ENCODE results near the gene SLC5A12. TPM values are rescaled to one million over a fixed set of nuclear protein-coding genes. Genes with fewer than 3 reads are reported as not detected.
"Not testable (repeated sequence)": the region's sequence is repeated elsewhere in the genome, so short reads cannot be mapped to it uniquely, and the experiment has no call there.

SLC5A12 gene
- total RNA-seq, 1 experiment from 2014 or later: not detected

GRCh38 chr11:26655287-26655686 lies 66.6 kb downstream of the SLC5A12 start:
- no peak overlapping the region for H3K4me2 ChIP-seq (ENCODE audit: low read length)
- POLR2A ChIA-PET (ENCODE audit: unreplicated experiment): no interaction called here
- H3K27ac ChIP-seq (ENCODE audit: low read length): no peak overlapping the region
- H3K4me1 ChIP-seq (ENCODE audit: insufficient read depth, low read length): no peaks in the 10 kb centered on the region
- no peak for ATAC-seq
- BruUV-seq (replicated peaks): no TSS peak
- no peaks in the 10 kb centered on the region for H3K79me2 ChIP-seq (ENCODE audit: low read length)
- no peaks in the 10 kb centered on the region for H3F3A ChIP-seq (ENCODE audit: low read length, unreplicated experiment)
- no peaks in the 10 kb centered on the region for H3K9me3 ChIP-seq (ENCODE audit: low read length)
- intact Hi-C loops (cut with micrococcal nuclease): no loop called here
- H4K20me1 ChIP-seq (ENCODE audit: low read length): no peaks in the 10 kb centered on the region
- no peak overlapping the region for H3K9ac ChIP-seq (ENCODE audit: low read length)
- no peak overlapping the region for H2AFZ ChIP-seq (ENCODE audit: low read length)
- no peak overlapping the region for H3K4me3 ChIP-seq (ENCODE audit: low read length)
- CTCF ChIA-PET: no interaction called here
- no peak for DNase-seq
- TF ChIP-seq EZH2 (IDR thresholded peaks at IDR 0.05; ENCODE audit: low read length, unreplicated experiment) (no peak), EZH2phosphoT487 (IDR thresholded peaks at IDR 0.05; ENCODE audit: borderline replicate concordance, low read length) (no peak), CTCF (conservative IDR thresholded peaks at IDR 0.05; ENCODE audit: low read depth, low read length) (no peak)
- peaks cover 36% of the 10 kb centered on the region for H3K27me3 ChIP-seq (ENCODE audit: low read length)
- H3K36me3 ChIP-seq (ENCODE audit: low read depth, low read length): no peaks in the 10 kb centered on the region
- H3K9me2 ChIP-seq (replicated peaks; ENCODE audit: low read length): no peaks in the 10 kb centered on the region

- Histone ChIP-seq H3K36me3 (ENCODE audit: low read depth, low read length) (no peaks in the 10 kb centered on the region), H3K9me2 (replicated peaks; ENCODE audit: low read length) (no peaks in the 10 kb centered on the region), H4K20me1 (ENCODE audit: low read length) (no peaks in the 10 kb centered on the region), H3K4me3 (ENCODE audit: low read length) (no peak overlapping the region), H3K27me3 (ENCODE audit: low read length) (peaks cover 40% of the 10 kb centered on the region), H3F3A (ENCODE audit: low read length, unreplicated experiment) (no peaks in the 10 kb centered on the region), H3K9me3 (ENCODE audit: low read length) (no peaks in the 10 kb centered on the region), H3K27ac (ENCODE audit: low read length) (no peak overlapping the region), H3K4me2 (ENCODE audit: low read length) (no peak overlapping the region), H2AFZ (ENCODE audit: low read length) (no peak overlapping the region), H3K79me2 (ENCODE audit: low read length) (no peaks in the 10 kb centered on the region), H3K4me1 (ENCODE audit: insufficient read depth, low read length) (no peaks in the 10 kb centered on the region), H3K9ac (ENCODE audit: low read length) (no peak overlapping the region)
- BruUV-seq (replicated peaks): no TSS peak
- ATAC-seq (no peak), DNase-seq (no peak)
- POLR2A ChIA-PET (ENCODE audit: unreplicated experiment): no interaction called here
- TF ChIP-seq EZH2 (IDR thresholded peaks at IDR 0.05; ENCODE audit: low read length, unreplicated experiment) (no peak), CTCF (conservative IDR thresholded peaks at IDR 0.05; ENCODE audit: low read depth, low read length) (no peak), EZH2phosphoT487 (IDR thresholded peaks at IDR 0.05; ENCODE audit: borderline replicate concordance, low read length) (no peak)
- CTCF ChIA-PET: no interaction called here
- intact Hi-C loops (cut with micrococcal nuclease): no loop called here
Measured at GRCh38 chr11:26651916-26652315, 69.9 kb downstream of the SLC5A12 start.

- no TSS peak for BruUV-seq (replicated peaks)
- Histone ChIP-seq H3K4me3 (ENCODE audit: low read length) (no peak overlapping the region), H2AFZ (ENCODE audit: low read length) (no peak overlapping the region), H3K27ac (ENCODE audit: low read length) (no peak overlapping the region), H3K36me3 (ENCODE audit: low read depth, low read length) (no peaks in the 10 kb centered on the region), H4K20me1 (ENCODE audit: low read length) (no peaks in the 10 kb centered on the region), H3K79me2 (ENCODE audit: low read length) (no peaks in the 10 kb centered on the region), H3K9me2 (replicated peaks; ENCODE audit: low read length) (no peaks in the 10 kb centered on the region), H3F3A (ENCODE audit: low read length, unreplicated experiment) (no peaks in the 10 kb centered on the region), H3K4me1 (ENCODE audit: insufficient read depth, low read length) (no peaks in the 10 kb centered on the region), H3K9me3 (ENCODE audit: low read length) (no peaks in the 10 kb centered on the region), H3K27me3 (ENCODE audit: low read length) (peaks cover 29% of the 10 kb centered on the region), H3K4me2 (ENCODE audit: low read length) (no peak overlapping the region), H3K9ac (ENCODE audit: low read length) (no peak overlapping the region)
- DNase-seq (peak; percentile 83), ATAC-seq (peak; percentile 78)
- POLR2A ChIA-PET (ENCODE audit: unreplicated experiment): no interaction called here
- CTCF ChIA-PET: no interaction called here
- peak; percentile 74 for TF ChIP-seq CTCF (conservative IDR thresholded peaks at IDR 0.05; ENCODE audit: low read depth, low read length)
- no peak for TF ChIP-seq EZH2 (IDR thresholded peaks at IDR 0.05; ENCODE audit: low read length, unreplicated experiment)
- intact Hi-C loops (cut with micrococcal nuclease): loop anchor here (1.0 kb wide), 1 partner anchor 353 kb away; no protein-coding TSS in a partner anchor
Measured at GRCh38 chr11:26649884-26650283, 72.0 kb downstream of the SLC5A12 start.

GRCh38 chr11:26643314-26643713 lies 78.5 kb downstream of the SLC5A12 start:
- H3K27ac ChIP-seq (ENCODE audit: low read length); H3K9ac ChIP-seq (ENCODE audit: low read length); H3F3A ChIP-seq (ENCODE audit: low read length, unreplicated experiment); H3K4me1 ChIP-seq (ENCODE audit: insufficient read depth, low read length); CTCF ChIA-PET; H4K20me1 ChIP-seq (ENCODE audit: low read length); H3K79me2 ChIP-seq (ENCODE audit: low read length); H3K4me3 ChIP-seq (ENCODE audit: low read length); H3K4me2 ChIP-seq (ENCODE audit: low read length); DNase-seq; H3K9me2 ChIP-seq (replicated peaks; ENCODE audit: low read length); H3K9me3 ChIP-seq (ENCODE audit: low read length); intact Hi-C loops (cut with micrococcal nuclease); POLR2A ChIA-PET (ENCODE audit: unreplicated experiment); H3K36me3 ChIP-seq (ENCODE audit: low read depth, low read length); BruUV-seq (replicated peaks); ATAC-seq; H2AFZ ChIP-seq (ENCODE audit: low read length): not testable (repeated sequence)
- peaks cover 15% of the 10 kb centered on the region for H3K27me3 ChIP-seq (ENCODE audit: low read length)
